PFSK-1 (cell line): Measurements from ENCODE around the gene ATP8B4.

Source experiments
- FOXP2 ChIP-seq: optimal IDR thresholded peaks from 2 replicates; pipeline ENCODE3; 2011; ENCODE audit warnings: borderline replicate concordance, control low read depth, inconsistent platforms; ENCODE audit not compliant: insufficient read depth; ENCODE audit errors: extremely low read length, extremely low read depth
- POLR2AphosphoS5 ChIP-seq: IDR thresholded peaks from 2 replicates; pipeline ENCODE4 v1.6.1; 2012; ENCODE audit warnings: low read depth, mild to moderate bottlenecking, control low read depth, low read length, moderate library complexity
- REST ChIP-seq, 2 experiments: IDR thresholded peaks; 2 replicates each; pipeline versions ENCODE4 v1.6.1 to v1.8.0; 2011 to 2012; ENCODE audit warnings: low read depth in 2 of 2, low read length in 2 of 2, control low read depth in 1 of 2, inconsistent platforms in 1 of 2, mild to moderate bottlenecking in 1 of 2, moderate library complexity in 1 of 2; ENCODE audit not compliant: insufficient read depth in 1 of 2
- SIN3A ChIP-seq: IDR thresholded peaks from 2 replicates; pipeline ENCODE4 v1.6.1; 2012; ENCODE audit warnings: mild to moderate bottlenecking, low read length, moderate library complexity, borderline replicate concordance; ENCODE audit not compliant: insufficient read depth
- TAF1 ChIP-seq: IDR thresholded peaks from 2 replicates; pipeline ENCODE4 v1.6.1; 2012; ENCODE audit warnings: low read length, control low read depth, borderline replicate concordance; ENCODE audit not compliant: insufficient read depth

ATP8B4 gene

GRCh38 chr15:49990835-49991545 lies 128.0 kb downstream of the ATP8B4 start:
- no peak for TF ChIP-seq POLR2AphosphoS5
- no peak for TF ChIP-seq TAF1
- no peak for TF ChIP-seq FOXP2
- TF ChIP-seq SIN3A, result no peak
- TF ChIP-seq REST (IDR thresholded peaks at IDR 0.05; ENCODE audit: insufficient read depth in 1 of 2, low read depth in 2 of 2, low read length in 2 of 2), result no peak

- TF ChIP-seq TAF1 (no peak), FOXP2 (no peak), POLR2AphosphoS5 (no peak), REST (IDR thresholded peaks at IDR 0.05; ENCODE audit: insufficient read depth in 1 of 2, low read depth in 2 of 2, low read length in 2 of 2) (no peak), SIN3A (no peak)
Measured at GRCh38 chr15:49989498-49989897, 129.5 kb downstream of the ATP8B4 start.

- TF ChIP-seq POLR2AphosphoS5 (no peak), FOXP2 (no peak), SIN3A (no peak), REST (IDR thresholded peaks at IDR 0.05; ENCODE audit: insufficient read depth in 1 of 2, low read depth in 2 of 2, low read length in 2 of 2) (no peak), TAF1 (no peak)
Measured at GRCh38 chr15:49988766-49989165, 130.3 kb downstream of the ATP8B4 start.

- TF ChIP-seq POLR2AphosphoS5 (no peak), REST (IDR thresholded peaks at IDR 0.05; ENCODE audit: insufficient read depth in 1 of 2, low read depth in 2 of 2, low read length in 2 of 2) (no peak), SIN3A (no peak), TAF1 (no peak), FOXP2 (no peak)
Measured at GRCh38 chr15:49987896-49988295, 131.1 kb downstream of the ATP8B4 start.
